AG08395 (cell line): ENCODE results near the gene GALNT10.
A peak's percentile ranks its signal among the peaks of the same experiment; 100 is the strongest.

Source experiments
- DNase-seq: peaks from one replicate; pipeline ENCODE4 v3.0.0; 2012; ENCODE audit warnings: mixed read lengths, low spot score

The GALNT10 gene

GRCh38 chr5:154179846-154180710 lies 10.5 kb upstream of the GALNT10 start:
- peak; percentile 76 for DNase-seq

- no peak for DNase-seq
Measured at GRCh38 chr5:154181161-154181560, 9.4 kb upstream of the GALNT10 start.

- DNase-seq: peak; percentile 25
Measured at GRCh38 chr5:154189256-154189818, 1.2 kb upstream of the GALNT10 start.

- DNase-seq: peak; percentile 94
Measured at GRCh38 chr5:154189819-154190594, 526 bp upstream of the GALNT10 start.

- DNase-seq: peak; percentile 41
Measured at GRCh38 chr5:154191467-154192261, 1.1 kb downstream of the GALNT10 start.

- DNase-seq: no peak
Measured at GRCh38 chr5:154193283-154193682, 2.8 kb downstream of the GALNT10 start.

- DNase-seq: peak; percentile 27
Measured at GRCh38 chr5:154193701-154194121, 3.2 kb downstream of the GALNT10 start.

GRCh38 chr5:154194345-154195329 lies 4.1 kb downstream of the GALNT10 start:
- DNase-seq: peak; percentile 64

GRCh38 chr5:154196281-154196680 lies 5.7 kb downstream of the GALNT10 start:
- no peak for DNase-seq

GRCh38 chr5:154196955-154197652 lies 6.6 kb downstream of the GALNT10 start:
- DNase-seq: no peak

GRCh38 chr5:154197801-154198491 lies 7.4 kb downstream of the GALNT10 start:
- no peak for DNase-seq

GRCh38 chr5:154198611-154199230 lies 8.2 kb downstream of the GALNT10 start:
- DNase-seq: peak; percentile 80

- no peak for DNase-seq
Measured at GRCh38 chr5:154199263-154199662, 8.7 kb downstream of the GALNT10 start.

GRCh38 chr5:154199671-154200220 lies 9.2 kb downstream of the GALNT10 start:
- DNase-seq: no peak

GRCh38 chr5:154200221-154200620 lies 9.7 kb downstream of the GALNT10 start:
- DNase-seq: no peak

- DNase-seq: no peak
Measured at GRCh38 chr5:154201108-154201769, 10.7 kb downstream of the GALNT10 start.

GRCh38 chr5:154202379-154203260 lies 12.1 kb downstream of the GALNT10 start:
- DNase-seq: no peak
